ENCODE results near the gene NANP.

The NANP gene

GRCh38 chr20:25571240-25571639, 52.6 kb downstream of the NANP start:
- no peak for DNase-seq (ENCODE audit: low read depth)

GRCh38 chr20:25570148-25570530, 53.7 kb downstream of the NANP start:
- DNase-seq (ENCODE audit: low read depth), result no peak

- DNase-seq (ENCODE audit: low read depth), result no peak
Observed at GRCh38 chr20:25567286-25567685, 56.5 kb downstream of the NANP start.

GRCh38 chr20:25566821-25567220, 57.0 kb downstream of the NANP start:
- no peak for DNase-seq (ENCODE audit: low read depth)

GRCh38 chr20:25565578-25566157, 58.1 kb downstream of the NANP start:
- DNase-seq (ENCODE audit: low read depth), result no peak

- DNase-seq (ENCODE audit: low read depth), result no peak
Observed at GRCh38 chr20:25563876-25564275, 59.9 kb downstream of the NANP start.

GRCh38 chr20:25563362-25563761, 60.5 kb downstream of the NANP start:
- no peak for DNase-seq (ENCODE audit: low read depth)
